Ureter (tissue), 1 donor: ENCODE results near the gene ADARB2. TPM values are rescaled to one million over a fixed set of nuclear protein-coding genes. Genes with fewer than 3 reads are reported as not detected.
"Not testable (repeated sequence)": the region's sequence is repeated elsewhere in the genome, so short reads cannot be mapped to it uniquely, and the experiment has no call there.

ENCODE experiments used
- DNase-seq: peaks from one replicate; pipeline ENCODE4 v3.0.0-alpha.2; 2020; ENCODE audit warnings: low spot score
- total RNA-seq: library from RNA; stranded (reverse); gene quantifications from one replicate; pipeline ENCODE4 v1.2.4, GENCODE V29; 2023
- donor health status: DM: yes; HTN: yes; CAD: no.

ADARB2 gene
- total RNA-seq, 1 donor from 2014 or later, result not detected

DNA sequence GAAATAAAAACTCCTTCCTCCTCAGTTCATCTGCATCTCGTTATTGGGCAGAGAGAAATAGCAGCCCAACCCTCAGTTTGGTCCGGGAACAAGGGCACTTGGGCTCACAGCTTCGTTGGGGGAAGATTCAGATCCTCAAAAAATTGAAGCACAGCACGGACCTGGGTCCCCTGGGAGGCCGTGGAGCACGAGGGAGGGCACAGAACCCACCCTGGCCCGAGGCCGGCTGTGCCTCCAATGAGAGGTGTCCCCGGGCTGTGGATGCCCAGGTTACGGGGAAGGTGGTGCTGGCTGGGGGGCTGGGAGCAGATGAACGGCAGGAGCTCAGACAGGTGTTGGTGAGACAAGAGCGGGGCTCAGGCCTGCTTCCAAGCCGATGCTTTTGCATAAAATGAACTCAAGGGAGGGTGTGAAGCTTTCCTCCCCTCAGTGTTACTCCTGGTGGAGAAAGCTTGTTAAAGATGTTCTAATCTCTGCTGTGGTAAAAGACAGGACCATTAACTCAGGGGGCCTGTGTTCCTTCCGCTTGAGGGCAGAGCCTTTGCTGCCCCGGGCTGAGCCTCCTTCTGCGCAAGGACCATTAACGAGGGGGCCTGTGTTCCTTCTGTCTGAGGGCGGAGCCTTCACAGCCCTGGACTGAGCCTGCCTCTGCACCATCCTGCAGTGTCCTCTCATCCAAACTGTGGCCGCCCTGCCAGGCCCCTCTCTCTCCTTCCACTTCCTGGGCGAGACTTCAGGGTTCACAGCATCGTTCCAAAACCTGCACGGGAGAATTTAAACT lies 302.2 kb downstream of the ADARB2 start:
- DNase-seq, result no peak

DNA sequence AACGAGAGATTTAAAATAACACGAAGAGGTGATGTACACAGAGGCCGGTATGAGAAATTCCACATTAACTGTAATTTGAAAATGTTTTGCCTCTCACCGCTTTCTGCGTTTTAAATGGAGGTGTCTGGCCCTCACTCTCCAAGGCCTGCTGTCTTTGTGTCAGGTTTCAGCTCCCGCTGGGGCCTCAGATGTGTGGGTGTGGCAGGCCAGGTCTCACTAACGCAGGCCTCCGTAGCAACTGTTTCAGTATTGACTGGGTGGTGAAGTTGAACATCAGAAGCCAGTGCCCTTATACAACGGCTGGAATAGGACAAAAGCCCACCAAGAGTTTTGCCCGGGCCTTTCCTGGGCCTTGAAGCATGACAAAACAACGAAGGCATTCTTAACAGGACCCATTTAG lies 303.1 kb downstream of the ADARB2 start:
- DNase-seq, result no peak

DNA sequence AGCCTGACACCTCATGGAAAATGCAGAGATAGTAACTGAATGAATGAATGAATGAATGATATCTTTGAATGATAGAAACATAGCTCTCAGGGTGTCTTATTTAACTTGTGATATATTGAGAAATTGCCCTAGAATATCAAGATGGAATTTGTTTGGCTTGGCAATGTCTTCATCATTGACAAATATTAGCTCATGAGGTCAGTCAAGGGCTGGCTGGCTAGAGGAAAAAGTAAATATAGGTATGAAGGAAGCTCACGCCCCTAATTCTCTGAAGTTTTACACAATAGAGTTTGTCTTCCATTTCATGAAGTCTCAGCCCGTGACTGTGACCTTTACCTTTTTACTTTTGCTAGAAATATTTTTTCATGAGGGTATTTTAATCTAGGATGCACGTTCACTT lies 305.2 kb downstream of the ADARB2 start:
- no peak for DNase-seq

DNA sequence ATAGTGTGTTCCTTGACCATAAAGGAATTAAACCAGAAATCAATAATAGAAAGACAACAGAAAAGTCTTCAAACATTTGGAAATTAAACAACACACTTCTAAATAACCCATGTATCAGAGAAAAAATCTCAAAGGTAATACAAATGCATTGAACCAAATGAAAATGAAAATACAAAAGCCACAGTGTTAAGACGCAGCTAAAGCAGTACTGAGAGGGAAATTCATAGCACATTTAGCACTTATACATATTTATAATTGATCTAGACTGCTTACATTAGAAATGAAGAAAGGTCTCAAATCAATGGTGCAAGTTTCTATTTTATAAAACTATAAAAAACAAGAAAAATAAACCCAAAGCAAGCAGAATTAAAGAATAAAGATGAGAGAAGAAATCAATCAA lies 306.1 kb downstream of the ADARB2 start:
- no peak for DNase-seq

DNA sequence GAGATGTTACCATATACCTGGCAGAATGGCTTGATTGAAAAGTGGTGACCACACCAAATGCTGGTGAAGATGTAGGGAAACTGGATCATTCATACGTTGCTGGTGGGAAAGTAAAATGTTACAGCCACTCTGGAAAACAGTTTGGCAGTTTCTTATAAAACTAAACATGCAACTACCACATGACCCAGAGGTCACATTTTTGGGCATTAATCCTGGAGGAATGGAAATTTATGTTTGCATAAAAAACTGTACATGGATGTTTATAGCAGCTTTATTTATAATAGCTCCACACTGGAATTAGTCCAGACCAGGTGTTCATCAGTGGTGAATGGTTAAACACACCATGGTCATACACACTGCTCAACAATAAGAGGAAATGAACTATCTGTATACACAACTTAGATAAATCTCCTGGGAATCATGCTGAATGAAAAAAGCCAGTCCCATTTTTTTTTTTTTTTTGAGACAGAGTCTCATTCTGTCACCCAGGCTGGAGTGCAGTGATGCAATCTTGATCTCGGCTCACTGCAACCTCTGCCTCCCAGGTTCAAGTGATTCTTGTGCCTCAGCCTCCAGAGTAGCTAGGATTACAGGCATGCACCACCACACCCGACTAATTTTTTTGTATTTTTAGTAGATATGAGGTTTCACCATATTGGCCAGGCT lies 309.7 kb downstream of the ADARB2 start:
- DNase-seq, result not testable (repeated sequence)

DNA sequence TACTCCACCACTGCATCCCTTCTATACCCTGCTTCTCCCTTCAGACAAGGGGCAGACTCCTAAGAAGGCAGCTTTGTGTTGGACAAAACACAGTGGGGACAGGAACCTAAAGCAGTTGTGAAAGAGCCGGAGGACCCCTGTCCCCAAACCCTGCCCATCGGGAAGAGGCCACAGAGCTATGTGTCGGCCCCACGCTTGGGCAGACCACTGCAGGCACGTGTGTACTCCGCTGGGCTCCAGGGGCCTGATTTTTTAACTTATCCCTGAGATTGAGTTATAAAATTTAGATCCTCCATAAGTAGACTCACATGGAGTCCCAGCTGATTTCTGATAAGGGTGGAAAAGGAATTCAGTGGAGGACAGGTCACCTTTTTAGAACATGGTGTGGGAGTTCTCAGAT lies 310.5 kb downstream of the ADARB2 start:
- no peak for DNase-seq

DNA sequence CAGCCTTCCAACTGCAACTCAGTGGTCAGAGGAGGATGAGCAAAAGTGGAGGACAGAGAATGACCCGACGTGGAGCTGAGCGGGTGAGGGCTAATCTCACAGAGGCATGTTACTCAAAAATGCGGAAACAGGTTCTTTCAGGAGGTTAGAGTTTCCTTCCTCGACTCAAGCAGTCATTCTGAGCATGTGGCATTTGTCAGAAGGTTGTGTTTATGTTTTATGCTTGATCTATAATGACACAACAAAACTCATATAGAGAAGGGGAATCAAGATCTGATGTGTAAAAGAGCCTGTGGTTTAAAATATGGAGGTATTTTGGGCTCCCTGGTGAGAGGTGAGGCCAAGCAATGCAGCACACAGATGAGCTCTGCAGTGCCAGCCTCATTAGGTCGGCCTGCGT lies 311.4 kb downstream of the ADARB2 start:
- DNase-seq, result no peak

DNA sequence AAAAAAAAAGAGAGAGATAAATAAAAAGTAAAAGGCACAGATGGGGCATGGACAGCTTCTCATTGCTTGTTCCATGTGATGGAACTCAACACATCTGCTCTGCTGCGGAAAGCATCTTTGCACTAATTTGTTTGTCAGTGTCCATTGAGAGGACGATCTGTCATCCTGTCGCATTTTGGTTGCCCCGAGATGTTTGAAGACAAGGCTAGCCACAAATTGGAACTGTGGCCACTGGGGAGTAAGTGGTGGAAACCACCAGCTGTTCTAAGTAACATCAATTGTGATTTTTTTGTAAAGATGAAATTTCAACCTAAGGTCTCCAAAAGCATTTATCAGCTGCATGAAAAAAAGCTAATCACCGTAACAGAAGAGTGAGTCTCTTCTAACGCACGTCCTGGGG lies 312.7 kb downstream of the ADARB2 start:
- DNase-seq, result no peak

DNA sequence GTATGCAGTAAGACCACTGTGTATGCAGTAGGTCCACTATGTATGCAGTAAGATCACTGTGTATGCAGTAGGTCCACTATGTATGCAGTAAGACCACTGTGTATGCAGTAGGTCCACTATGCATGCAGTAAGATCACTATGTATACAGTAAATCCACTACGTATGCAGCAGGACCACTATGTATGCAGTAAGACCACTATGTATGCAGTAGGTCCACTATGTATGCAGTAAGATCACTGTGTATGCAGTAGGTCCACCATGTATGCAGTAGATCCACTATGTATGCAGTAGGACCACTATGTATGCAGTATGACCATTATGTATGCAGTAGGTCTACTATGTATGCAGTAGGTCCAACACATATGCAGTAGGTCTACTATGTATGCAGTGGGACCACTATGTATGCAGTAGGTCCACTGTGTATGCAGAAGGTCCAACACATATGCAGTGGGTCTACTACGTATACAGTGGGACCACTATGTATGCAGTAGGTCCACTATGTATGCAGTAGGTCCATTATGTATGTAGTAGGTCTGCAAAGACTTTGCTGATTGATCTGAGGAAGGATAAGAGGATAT lies 313.6 kb downstream of the ADARB2 start:
- DNase-seq, result no peak

DNA sequence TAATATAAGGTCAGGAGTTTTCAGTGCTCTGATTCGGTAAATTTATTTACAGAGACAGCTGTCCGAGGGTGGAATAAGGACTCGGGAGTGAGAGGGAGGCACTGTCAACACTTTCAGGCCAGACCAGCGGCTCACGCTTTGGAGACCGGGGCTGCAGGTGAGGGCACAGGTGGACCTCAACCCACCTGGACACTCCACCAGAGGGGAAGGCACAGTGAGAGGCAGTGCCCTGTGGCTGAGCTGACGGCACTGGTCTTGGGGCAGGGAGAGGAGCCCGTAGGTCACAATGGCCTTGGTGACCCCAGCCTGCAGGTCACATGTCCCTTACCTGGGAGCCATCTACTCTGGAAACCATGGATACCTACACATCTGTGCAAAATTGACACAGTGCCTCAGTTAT lies 315.1 kb downstream of the ADARB2 start:
- DNase-seq, result no peak

DNA sequence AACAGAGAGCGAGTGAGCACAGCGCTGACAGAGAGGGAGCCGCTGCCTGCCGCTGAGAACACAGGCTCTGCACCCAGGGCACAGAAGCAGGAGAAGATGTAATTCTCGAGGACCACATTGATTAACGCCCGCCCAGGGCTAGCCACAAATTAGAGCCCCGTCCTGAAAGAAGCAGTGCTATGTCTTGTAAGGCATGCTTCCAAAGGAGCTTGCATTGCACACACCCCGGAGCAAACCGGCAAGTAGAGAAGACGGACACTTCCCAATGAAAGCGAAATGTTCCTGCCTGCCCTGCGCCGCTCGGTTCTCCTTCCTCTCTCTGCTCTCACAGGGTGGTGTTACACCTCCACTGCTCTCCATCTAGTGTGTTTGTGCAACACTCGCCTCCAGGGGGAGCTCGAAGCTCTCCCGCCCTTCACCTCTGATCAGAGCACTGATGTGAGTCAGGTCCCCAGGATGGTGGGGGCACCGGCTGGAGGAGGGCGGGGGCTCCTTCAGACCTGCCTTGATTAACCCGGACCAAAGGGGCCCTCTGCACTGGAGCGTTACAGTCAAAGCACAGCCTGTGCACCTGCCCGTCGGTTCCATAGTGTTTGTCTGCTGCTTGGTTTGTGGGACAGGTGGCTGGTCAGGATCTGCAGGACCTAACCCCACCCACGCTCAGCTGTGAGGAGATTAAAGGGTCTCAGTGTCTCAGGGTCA lies 316.5 kb downstream of the ADARB2 start:
- DNase-seq, result peak; percentile 73

DNA sequence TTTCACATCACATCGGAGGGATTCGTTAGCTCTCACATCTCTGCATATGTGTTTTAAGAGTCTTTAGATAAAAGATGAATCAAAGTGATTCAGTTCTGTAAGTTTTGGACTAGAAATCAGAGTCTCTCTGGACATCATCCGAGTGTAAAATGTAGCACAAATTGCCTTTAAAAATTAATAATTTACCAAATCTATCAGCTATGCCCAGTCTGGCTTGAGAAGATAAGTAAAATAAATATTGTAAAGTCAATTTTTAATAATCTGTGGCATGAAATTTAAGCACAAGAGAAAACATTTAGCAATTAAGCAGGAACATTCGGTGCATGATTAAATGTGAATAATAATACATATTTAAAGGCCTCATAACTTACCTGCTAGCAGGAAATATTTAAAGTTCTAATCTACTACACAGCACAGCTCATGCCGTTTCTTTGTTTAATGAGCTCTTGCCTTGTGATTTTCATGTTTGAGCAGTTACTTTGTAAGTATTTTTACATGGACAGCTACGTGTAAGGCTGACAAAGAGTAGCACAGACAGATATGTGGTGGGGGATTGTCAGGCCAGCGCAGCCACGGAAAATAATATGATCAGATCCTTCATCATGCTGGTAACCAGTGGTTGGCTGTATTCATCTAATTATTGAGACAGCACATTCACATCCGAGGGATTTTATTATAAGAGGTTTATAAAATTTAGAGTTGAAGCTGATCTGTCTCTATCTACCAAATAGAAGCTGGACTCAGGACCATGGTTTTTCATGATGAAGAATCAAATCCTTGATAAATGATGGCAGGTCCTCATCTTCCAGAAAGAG lies 317.3 kb downstream of the ADARB2 start:
- DNase-seq, result no peak

DNA sequence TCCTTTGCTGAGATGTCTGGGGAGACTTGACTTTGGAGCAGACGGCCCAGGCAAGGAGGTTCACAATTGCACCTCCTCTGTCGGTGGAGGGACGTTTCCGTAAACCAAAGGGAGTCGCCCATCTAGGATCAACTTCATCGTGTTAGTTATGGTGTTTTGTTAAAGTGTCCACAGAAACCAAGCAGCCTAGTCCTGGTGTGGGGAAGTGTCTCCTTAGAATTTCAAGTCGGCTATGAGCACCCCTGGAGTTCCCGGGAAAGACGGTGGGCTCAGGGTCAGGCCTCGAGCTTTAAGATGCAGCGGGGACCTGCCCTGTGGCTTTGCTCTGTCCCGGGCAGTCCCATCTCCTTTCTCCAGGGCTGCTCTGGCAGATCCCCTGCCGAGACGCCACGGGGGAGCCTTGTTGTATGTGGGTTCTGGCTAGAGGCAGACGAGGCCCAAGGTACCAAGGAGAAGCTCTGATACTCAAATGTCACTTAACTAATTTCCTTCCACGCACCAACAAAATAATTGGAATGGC lies 319.2 kb downstream of the ADARB2 start:
- no peak for DNase-seq

DNA sequence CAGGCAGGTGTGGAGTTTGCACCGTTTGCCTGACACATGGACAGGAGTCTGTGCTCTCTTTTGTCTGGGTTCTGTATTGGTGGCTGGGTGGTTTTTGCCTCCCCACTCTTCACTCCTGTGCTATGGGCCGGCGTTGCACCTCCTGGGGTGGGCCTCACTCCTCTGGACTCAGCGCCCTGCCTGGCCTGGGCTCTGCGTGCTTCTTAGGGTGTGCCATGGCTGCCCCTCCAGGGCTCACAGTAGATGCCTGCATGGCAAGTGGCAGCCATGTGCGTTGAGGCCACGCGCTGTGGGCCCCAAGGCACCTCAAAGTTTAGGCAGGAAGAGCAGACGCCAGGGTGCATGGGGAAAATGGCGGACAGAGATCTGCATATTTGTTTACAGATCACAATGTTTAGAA lies 319.8 kb downstream of the ADARB2 start:
- DNase-seq, result no peak

DNA sequence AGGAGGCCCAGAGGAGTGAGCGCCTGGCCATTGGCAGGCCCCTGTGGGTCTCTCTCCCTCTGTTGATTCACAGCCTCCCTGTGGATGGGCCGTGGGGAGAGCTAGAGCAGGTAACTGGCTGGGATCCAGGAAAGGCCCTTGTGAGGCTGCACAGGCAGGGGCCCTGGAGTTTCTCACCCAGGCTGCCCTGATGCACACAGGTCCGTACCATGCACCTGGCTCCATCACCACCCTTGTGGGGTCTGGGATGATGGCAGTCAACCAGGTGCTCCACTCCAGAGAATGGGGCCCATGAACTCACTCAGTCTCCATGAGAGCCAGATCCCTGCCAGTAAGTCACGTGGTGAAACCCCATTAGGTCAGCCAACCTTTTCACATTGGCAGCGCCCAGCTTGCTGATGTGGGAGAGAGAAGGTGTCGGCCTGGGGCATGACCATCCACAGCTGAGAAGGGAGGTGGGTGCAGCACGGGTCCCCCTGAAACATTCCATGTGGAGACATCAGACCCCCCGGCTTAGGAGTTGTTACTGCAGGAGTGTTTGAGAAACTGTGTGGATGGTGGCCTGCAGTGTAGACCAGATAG lies 320.8 kb downstream of the ADARB2 start:
- DNase-seq, result no peak

DNA sequence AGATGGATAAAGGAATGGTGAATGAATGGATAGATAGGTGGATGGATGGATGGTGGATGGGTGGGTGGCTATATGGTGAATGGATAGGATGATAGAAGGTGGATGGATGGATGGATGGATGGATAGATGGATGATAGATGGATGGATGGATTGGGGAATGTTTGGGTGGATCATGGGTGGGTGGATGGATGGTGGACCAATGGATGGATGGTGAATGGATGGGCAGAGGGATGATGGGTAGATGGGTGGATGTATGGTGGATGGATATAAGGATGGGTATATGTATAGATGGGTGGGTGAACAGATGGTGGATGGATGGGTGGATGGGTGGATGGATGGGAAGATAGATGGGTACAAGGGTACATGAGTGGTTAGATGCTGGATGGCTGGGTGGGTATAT lies 322.4 kb downstream of the ADARB2 start:
- DNase-seq, result no peak

DNA sequence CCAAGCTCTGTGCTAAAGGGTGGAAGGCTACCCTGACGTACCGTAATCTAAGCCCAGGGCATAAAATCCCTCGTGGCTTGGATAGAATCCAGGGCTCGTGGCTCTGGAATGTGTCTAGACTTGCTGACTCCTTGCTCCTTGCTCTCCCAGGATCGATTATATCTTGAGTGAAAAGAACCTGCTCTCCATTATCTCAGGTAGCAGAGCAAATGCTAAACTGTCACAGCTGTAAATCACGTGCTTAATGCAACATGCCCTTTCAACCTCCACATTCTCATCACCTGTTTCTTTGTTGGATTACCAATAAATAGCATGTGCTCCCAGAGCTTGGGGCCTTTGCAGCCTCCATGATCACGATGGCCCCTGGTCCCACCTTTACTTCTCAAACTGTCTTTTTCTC lies 323.0 kb downstream of the ADARB2 start:
- DNase-seq, result not testable (repeated sequence)

DNA sequence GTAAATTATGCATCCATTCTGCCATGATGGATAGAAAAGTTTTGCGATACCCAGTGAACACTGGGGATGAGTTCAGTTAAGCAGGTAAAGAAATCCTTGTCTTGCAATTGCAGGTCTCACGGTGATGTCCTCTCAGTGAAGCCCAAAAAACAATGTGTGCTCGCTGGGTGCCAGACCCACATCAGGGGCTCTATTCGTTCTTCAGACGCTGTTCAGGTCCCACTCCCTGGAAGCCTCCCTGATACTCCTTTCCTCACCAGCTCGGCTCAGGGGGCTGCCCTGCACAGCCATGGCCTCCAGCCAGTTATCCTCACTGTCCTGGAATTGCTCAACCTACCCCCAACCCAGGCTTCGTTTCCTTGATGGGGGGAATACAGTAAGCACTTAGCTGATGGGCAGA lies 323.5 kb downstream of the ADARB2 start:
- no peak for DNase-seq

DNA sequence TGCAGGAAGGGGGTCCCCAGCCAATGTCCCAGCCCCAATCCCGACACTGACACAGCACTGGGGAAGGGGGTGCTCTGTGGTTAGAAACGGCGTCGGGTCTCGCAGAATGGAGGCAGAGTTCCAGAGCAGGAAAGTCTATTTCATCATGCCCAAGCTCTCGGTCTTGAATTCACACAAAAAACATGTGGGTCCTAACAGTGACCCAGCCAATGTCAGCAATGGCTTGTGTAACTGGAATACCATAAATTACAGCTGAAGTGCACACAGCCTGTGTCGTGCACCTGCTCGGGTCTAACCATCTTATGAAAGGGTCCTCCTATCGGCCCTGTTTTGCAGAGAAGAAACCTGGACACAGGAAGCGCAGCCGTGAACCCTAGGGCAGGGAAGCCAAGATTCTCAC lies 324.1 kb downstream of the ADARB2 start:
- peak; percentile 5 for DNase-seq

DNA sequence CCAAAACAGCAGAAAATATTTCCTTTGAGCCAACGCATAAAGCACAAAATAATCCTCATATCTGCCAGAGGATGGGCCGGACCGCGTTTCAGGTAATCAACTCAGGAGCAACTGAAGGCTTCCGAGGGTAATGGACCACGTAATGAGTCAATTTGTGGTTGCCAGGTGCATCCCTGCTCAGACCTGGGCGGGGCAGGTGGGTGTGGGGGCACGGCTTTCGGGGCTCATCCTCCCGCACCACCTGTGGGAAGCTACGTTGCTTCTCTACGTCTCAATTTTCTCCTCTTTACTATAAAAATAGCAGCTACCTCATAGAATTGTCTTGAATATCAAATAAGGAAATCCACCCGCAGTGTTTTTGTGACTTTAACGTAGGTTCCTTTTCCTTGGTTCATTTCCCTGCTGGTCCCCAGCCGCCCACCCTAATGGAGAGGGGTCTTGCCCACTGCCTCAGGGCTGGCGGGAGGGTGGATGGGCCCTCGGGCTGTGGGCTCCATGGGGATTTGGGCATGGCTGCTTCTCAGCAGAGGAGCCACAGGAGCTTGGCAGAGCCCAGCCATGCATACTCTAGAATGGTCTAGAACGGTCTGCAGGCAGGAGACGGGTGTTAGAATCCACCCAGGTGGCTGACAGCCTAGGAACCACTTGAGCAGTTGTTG lies 324.7 kb downstream of the ADARB2 start:
- DNase-seq, result no peak

DNA sequence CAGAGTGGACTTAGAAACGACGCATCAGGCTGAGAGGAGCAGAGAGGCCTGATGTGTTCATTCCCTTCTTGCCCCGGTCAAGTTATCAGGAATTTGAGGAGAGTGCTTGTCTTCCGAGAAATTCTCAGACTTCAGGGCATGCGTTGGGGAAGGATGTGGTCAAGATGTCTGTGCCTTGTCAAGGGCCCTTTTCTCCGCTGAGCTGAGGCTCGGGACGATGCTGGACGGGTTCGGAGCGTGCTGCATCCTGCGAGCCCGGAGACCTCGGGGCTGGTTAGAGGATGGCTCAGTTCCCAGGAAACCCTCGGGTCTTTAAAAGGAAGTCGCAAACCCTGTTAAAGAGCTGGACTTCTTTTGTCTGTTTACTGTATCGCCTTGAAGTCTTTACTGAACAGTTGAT lies 325.4 kb downstream of the ADARB2 start:
- no peak for DNase-seq
